PFSK-1 (cell line): ENCODE measurements around the gene CTRL.

Experiments
- FOXP2 ChIP-seq: optimal IDR thresholded peaks from 2 replicates; pipeline ENCODE3; 2011; ENCODE audit warnings: borderline replicate concordance, control low read depth, inconsistent platforms; ENCODE audit not compliant: insufficient read depth; ENCODE audit errors: extremely low read length, extremely low read depth
- REST ChIP-seq, 2 experiments: IDR thresholded peaks; 2 replicates each; pipeline versions ENCODE4 v1.6.1 to v1.8.0; 2011 to 2012; ENCODE audit warnings: low read depth in 2 of 2, low read length in 2 of 2, control low read depth in 1 of 2, inconsistent platforms in 1 of 2, mild to moderate bottlenecking in 1 of 2, moderate library complexity in 1 of 2; ENCODE audit not compliant: insufficient read depth in 1 of 2
- SIN3A ChIP-seq: IDR thresholded peaks from 2 replicates; pipeline ENCODE4 v1.6.1; 2012; ENCODE audit warnings: mild to moderate bottlenecking, low read length, moderate library complexity, borderline replicate concordance; ENCODE audit not compliant: insufficient read depth
- TAF1 ChIP-seq: IDR thresholded peaks from 2 replicates; pipeline ENCODE4 v1.6.1; 2012; ENCODE audit warnings: low read length, control low read depth, borderline replicate concordance; ENCODE audit not compliant: insufficient read depth

GRCh38 chr16:67892375-67892774, 39.3 kb downstream of the CTRL start:
- TF ChIP-seq TAF1 (no peak), REST (IDR thresholded peaks at IDR 0.05; ENCODE audit: insufficient read depth in 1 of 2, low read depth in 2 of 2, low read length in 2 of 2) (no peak), SIN3A (no peak), FOXP2 (no peak)
